ENCODE measurements around the gene PALD1. TPM values are rescaled to one million over a fixed set of nuclear protein-coding genes. Genes with fewer than 3 reads are reported as not detected.

Gene PALD1
- total and polyA plus RNA-seq, 9 of the 15 experiments (the other 6 are each of a cell fraction or from before 2014, with no cell fraction given) = 0.03 to 0.29 (median 0.09) TPM; not detected in 2

DNA sequence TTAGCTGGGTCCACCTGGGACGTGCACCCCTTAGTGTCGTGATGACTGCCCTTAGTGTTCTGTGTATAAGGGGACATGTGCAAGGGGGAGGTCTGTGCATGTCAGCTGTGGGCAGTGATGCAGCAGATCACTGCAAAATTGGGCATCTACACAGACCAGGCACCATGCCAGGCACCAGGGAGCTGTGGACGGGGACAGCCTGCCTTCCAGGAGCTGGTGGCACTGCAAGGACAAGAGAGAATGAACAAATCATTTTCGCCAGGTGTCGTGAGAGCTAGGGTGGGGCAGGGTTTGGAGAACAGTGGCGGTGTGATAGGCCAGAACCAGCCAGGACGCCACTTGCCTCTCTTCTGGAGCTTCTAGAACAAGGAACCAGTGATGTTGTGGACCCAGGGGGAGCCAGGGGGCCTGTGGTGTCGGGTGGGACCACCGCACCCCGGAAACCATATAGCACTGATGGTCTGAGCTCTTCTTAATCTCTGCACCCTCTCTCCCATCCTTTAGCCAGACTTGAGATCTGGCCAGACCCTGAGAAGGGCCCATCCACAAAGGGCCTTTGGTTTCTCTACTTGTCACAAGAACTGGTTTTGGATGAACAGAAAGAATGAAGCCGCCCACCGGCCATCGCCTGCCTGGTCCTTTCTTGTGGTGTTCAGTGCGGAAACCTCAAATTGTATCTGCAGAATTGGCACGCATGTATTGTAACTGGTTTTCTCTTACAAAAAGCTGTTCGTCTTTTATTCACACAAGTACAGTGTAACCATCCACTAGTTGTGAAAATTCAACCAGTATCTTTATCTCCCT, 93.3 kb downstream of the PALD1 start:
- Histone ChIP-seq H3K9ac (ENCODE audit: insufficient read depth in 1 of 2, low read depth in 2 of 2, low read length in 2 of 2) (peak overlapping the region in 1 of 2 experiments; percentile 72; a peak in 2 of 4 replicates), H3K79me2 (ENCODE audit: control insufficient read depth, insufficient read depth, low read length) (no peaks in the 10 kb centered on the region), H3K4me2 (ENCODE audit: insufficient read depth, low read length) (no peak overlapping the region), H3K9me1 (ENCODE audit: control insufficient read depth, insufficient read depth, low read length) (no peaks in the 10 kb centered on the region), H3K4me1 (replicated peaks in 1 of 2; ENCODE audit: control insufficient read depth in 2 of 2, insufficient read depth in 2 of 2, low read length in 2 of 2) (peaks cover 30 to 31% of the 10 kb centered on the region in 2 experiments), H3K27ac (ENCODE audit: extremely low read depth, low read depth, low read length) (no peak overlapping the region), H3K27me3 (ENCODE audit: control insufficient read depth in 2 of 2, insufficient read depth in 2 of 2, low read length in 2 of 2) (no peaks in the 10 kb centered on the region), H3K4me3 (no peak overlapping the region), H3K9me3 (replicated peaks; ENCODE audit: control insufficient read depth, insufficient read depth, low read depth, low read length) (no peaks in the 10 kb centered on the region), H2AFZ (ENCODE audit: low read depth, low read length) (no peak overlapping the region), H3K36me3 (ENCODE audit: control insufficient read depth, insufficient read depth, low read length) (no peaks in the 10 kb centered on the region), H4K20me1 (replicated peaks; ENCODE audit: control insufficient read depth, insufficient read depth, low read length) (no peaks in the 10 kb centered on the region)
- BruUV-seq (replicated peaks) = no TSS peak
- WGBS (ENCODE audit: insufficient coverage, low coverage, missing lambda C conversion rate) = 62% methylated on average over 16 of the region's 16 CpGs
- no peak for DNase-seq (ENCODE audit: extremely low read depth in 1 of 4, low spot score in 3 of 4)
- no peak for FAIRE-seq
- TF ChIP-seq POLR3G (IDR thresholded peaks at IDR 0.05; ENCODE audit: extremely low read depth, insufficient read length, insufficient replicate concordance) = no peak
- no peak for TF ChIP-seq ZNF830 (CRISPR knock-in tag; IDR thresholded peaks at IDR 0.05)
- no peak for TF ChIP-seq SETDB1 (IDR thresholded peaks at IDR 0.05; ENCODE audit: low read length)
- no peak for TF ChIP-seq FOS (IDR thresholded peaks at IDR 0.05; ENCODE audit: extremely low read depth, insufficient read length)
- intact Hi-C loops (cut with micrococcal nuclease) = no loop called here
- ChIA-PET POLR2A (interaction anchor here (0.5 to 2.7 kb wide), 3 partner anchors 10 to 456 kb away, joined by 3 to 11 read pairs (median 3); no protein-coding TSS in a partner anchor), CTCF (ENCODE audit: low intra/inter-chr PET ratio) (no interaction called here)
- no peak for ATAC-seq
- in situ Hi-C loops (cut with MboI) = no loop called here
